Left forelimb (tissue), 1 donor: ENCODE measurements around the gene TPD52L2.
"Not testable (repeated sequence)": the region's sequence is repeated elsewhere in the genome, so short reads cannot be mapped to it uniquely, and the experiment has no call there.

Experiments
- DNase-seq: peaks from one replicate; pipeline ENCODE4 v3.0.0-alpha.2; 2018; ENCODE audit warnings: low spot score

TPD52L2 gene

DNA sequence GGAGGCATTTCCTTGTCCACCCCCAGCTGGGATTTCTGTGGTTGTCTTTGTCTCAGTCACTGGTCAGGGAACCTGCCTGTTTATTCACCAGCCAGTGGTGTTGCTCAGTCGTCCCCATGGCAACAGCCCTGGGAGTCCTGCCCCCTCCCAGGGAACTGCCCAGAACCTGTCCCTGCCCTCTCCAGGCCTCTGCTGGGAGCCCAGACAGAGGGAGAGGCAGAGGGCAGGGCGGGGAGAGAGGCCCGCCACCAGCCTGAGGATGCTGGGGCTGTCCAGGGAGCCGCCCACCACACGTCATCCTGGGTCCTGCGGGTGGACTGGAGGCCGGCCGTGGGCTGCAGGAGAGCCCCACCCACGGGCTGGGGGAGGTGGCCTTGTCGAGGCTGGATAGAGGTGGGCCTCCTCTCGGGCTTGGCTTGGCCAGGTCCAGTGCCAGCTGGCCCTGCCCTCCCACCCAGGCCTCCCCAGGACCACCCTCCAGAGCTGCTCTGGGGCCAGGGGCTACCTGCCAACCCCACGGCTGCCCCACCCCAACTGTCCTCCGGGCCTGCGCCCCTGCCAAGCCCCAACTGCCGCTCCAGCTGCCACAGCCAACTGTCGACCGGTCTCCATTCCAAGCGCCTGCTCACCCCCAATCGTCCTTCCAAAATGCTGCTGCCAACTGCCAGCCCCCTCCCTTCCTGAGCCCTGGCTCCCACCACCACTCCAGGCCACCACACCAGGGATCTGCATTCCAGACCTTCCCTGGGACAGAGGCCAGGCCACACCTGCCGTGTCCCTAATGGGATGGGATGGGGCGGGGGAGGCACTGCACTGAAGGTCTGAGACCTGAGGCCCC is 29.8 kb upstream of the TPD52L2 start:
- peak; percentile 95 for DNase-seq

DNA sequence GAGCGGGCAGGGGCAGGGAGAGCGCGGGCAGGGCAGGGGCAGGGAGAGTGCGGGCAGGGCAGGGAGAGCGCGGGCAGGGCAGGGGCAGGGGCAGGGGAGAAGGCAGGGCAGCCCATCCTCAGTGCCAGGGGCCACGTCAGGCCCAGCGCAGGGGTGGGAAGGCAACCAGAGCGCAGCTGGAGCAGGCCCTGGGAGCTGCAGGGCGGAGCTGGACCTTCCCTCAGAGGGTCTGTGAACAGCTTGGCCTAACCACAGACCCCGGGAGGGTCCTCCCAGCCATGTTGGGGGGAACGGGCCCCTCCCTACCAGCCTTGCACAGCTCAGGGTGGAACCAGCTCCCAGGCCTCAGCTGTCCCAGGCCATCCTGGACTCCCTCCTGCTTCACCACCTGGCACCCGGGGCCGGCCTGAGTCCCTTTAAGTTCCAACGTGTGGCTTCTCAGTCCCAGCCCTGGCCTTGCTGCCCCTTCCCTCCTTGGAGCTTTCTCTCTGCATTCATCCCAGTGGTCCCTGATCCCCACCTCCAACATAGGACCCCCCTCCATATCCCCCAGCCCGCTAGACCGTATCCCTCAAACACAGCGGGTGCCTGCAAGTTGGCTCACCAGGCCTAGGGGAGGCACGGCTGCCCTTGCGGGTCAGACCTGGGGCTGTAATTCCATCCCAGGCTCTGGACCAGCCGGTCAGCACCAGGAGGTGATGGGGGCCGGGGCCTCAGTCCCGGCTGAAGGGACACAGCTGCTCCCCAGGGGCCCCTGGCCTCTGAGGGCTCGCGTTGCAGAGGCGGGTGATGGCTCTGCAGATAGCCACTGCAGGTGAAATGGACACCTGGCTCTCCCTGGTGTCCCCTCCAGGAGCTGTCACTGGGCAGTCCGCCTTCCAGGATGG is 28.4 kb upstream of the TPD52L2 start:
- peak; percentile 70 for DNase-seq

DNA sequence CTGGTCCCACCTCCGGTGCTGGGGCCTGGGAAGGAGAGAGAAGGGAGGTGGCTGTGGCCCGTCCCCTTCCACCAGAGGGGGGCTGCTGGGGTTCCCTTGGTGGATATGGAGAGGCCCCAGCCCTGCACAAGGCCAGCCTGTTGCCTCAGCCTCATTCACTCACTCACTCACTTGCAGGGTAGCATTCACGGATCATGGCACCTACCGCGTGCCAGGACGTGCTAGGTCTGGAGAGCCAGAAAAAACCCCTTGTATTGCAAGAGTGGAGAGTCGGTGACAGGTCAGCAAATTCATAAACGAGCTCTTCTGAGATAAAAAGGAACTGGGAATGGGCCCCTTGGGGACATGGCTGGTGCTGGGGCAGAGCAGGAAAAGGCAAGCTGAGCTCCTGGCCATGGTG is 27.6 kb upstream of the TPD52L2 start:
- no peak for DNase-seq

GRCh38 chr20:63839620-63840019 is 25.4 kb upstream of the TPD52L2 start:
- DNase-seq, result no peak

- DNase-seq, result no peak
Observed at GRCh38 chr20:63840405-63840828, 24.7 kb upstream of the TPD52L2 start.

DNA sequence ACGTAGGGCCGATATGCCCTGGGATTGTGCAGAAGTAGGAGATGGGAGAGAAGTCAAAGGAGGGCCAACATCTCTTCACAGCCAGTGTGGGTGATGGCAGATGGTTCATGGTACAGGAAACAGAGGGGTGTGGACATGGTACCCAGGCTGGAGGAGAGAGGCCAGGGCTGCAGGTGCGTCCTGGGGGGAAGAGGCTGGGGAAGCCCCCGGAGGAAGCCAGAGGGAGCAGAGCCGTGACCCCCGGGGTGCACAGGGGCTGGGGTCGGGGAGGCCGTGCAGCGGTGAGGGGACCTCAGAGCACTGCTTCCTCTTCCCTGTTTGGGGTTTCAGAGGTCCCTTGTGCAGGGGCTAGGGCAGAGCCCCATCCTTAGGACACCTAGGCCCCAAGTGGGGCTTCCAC is 22.8 kb upstream of the TPD52L2 start:
- DNase-seq, result no peak

- DNase-seq, result no peak
Observed at GRCh38 chr20:63843222-63843621, 21.8 kb upstream of the TPD52L2 start.

- no peak for DNase-seq
Observed at GRCh38 chr20:63843778-63844177, 21.3 kb upstream of the TPD52L2 start.

DNA sequence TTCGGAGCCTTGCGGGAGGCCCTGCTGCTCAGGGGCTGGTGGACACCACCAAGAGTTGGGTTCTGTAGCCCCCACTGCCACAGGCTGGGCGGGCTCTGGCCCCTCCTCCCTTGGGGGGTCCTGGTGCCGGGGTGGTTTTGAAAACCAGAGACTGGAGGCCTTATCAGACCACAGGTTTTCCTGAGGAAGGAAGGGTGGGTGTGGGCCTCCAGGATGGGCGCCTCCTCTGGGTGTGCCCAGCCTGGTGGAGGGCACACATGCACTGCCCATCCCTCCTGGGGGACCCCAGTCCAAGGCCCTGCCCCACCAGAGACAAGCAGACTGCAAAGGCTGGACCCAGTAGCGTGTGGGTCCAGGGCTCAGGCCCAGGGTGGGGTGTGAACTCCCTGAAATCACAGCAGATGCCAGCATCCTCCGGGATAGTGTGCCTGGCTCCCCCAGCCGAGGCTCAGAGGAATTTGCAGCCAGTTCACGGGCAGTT is 20.5 kb upstream of the TPD52L2 start:
- no peak for DNase-seq

- peak; percentile 86 for DNase-seq
Observed at GRCh38 chr20:63846128-63846771, 18.8 kb upstream of the TPD52L2 start.

GRCh38 chr20:63846888-63847236 is 18.2 kb upstream of the TPD52L2 start:
- no peak for DNase-seq

DNA sequence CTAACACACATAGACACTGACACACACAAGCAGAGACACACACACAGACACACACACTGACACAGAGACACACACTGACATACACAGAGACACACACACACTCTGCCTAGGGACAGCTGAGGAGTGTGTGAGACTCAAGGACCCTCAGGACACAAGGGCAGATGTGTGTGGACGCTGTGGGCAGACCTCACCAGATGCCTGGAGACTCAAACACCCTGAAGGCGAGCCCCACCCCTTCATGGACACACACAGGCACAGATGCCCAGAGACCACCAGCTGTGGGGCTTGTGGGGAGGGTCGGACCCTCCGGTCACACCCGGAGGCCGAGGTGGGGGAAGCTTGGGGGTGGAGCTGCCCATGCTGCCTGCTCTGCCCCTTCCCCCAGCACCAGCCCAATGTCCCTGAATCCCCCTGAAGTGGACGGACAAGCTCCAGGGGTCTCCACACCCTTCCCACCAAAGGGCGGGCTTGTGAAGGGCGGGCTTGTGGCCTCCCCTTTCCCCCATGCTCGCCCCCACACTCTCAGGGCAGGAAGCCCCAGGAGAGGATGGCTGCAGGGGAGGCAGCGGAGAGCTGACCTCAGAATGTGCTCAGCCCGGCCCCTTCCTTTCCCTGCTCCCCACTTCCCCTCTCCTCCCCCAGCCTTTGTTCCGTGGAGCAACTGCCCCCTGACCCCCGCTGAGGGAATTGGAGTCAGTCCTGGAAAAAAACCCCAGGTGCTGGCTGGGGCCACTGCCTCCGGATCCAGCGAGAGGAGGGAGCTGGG is 17.6 kb upstream of the TPD52L2 start:
- DNase-seq, result peak; percentile 68

- DNase-seq, result no peak
Observed at GRCh38 chr20:63848003-63848911, 16.8 kb upstream of the TPD52L2 start.

- no peak for DNase-seq
Observed at GRCh38 chr20:63850689-63851547, 14.2 kb upstream of the TPD52L2 start.

- not testable (repeated sequence) for DNase-seq
Observed at GRCh38 chr20:63851548-63851943, 13.5 kb upstream of the TPD52L2 start.

DNA sequence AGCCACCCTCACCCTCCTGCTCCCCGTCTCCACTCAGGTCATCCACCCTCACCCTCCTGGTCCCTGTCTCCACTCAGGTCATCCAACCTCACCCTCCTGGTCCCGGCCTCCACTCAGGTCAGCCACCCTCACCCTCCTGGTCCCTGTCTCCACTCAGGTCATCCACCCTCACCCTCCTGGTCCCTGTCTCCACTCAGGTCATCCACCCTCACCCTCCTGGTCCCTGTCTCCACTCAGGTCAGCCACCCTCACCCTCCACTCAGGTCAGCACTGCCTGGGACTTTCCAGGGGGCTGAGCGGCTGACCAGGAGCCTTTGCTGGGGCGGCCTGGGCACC is 11.4 kb upstream of the TPD52L2 start:
- DNase-seq, result not testable (repeated sequence)

DNA sequence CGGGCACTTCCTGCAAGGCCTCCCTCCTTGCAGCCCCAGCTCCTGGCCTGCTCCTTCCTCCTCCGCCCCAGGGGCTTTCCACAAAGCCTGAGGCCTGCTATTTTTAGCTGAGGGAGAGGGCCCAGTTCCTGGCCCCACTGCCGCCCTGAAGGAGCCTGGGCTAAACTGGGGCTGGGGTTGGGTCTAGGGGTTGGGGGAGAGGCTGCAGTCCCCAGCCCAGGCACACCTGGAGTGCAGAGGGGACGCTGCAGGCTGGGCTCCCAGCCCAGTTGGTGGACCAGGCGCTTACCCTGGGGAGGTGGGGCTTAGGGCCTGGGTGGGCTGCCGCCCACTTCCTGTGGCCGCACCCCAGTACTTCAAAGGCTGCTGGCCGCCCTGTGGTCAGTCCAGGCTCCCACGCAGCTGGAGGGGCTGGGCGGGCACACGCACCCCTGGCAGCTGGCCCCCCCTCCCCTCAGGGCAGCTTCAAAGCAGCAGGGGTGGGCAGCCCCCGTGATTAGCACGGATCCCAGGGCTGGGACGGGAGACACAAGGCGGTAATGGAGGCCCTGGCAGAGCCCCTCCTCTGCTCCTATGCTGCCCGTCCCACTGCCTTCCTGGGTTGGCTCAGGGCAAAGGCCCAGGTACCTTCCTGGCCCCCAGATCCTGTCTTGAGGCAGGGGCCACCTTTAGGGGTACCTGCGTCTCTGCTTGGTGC is 10.9 kb upstream of the TPD52L2 start:
- DNase-seq, result peak; percentile 70

- peak; percentile 73 for DNase-seq
Observed at GRCh38 chr20:63854766-63855362, 10.2 kb upstream of the TPD52L2 start.
